Smooth muscle cell (in vitro differentiated cells): ENCODE results near the gene AIF1. TPM values are rescaled to one million over a fixed set of nuclear protein-coding genes. Genes with fewer than 3 reads are reported as not detected.

Experiments used
- DNase-seq: peaks from one replicate; lab custom pipeline; 2025; ENCODE audit not compliant: unreplicated experiment; lab: John Stamatoyannopoulos, UW
- H2AFZ ChIP-seq: fragments of 200-600 bp; sonication (generic); 2 replicates; pipeline ENCODE4 v1.6.0; 2016; ENCODE audit warnings: antibody characterized with exemption, low read depth, mild to moderate bottlenecking
- H3F3A ChIP-seq: fragments of 200-600 bp; sonication (generic); 2 replicates; pipeline ENCODE4 v1.6.0; 2017; ENCODE audit warnings: antibody characterized with exemption, low read depth
- H3K27ac ChIP-seq: fragments of 200-600 bp; sonication (generic); 2 replicates; pipeline ENCODE4 v1.5.1; 2016; ENCODE audit warnings: low read depth, mild to moderate bottlenecking
- H3K27me3 ChIP-seq: fragments of 200-600 bp; sonication (generic); 2 replicates; pipeline ENCODE4 v1.6.1; 2016; ENCODE audit warnings: low read depth, mild to moderate bottlenecking
- H3K36me3 ChIP-seq: fragments of 200-600 bp; sonication (generic); 2 replicates; pipeline ENCODE4 v1.5.1; 2016; ENCODE audit warnings: low read depth
- H3K4me1 ChIP-seq: fragments of 200-600 bp; sonication (generic); 2 replicates; pipeline ENCODE4 v1.5.1; 2016; ENCODE audit warnings: low read depth
- H3K4me2 ChIP-seq: fragments of 200-600 bp; sonication (generic); 2 replicates; pipeline ENCODE4 v1.6.0; 2016; ENCODE audit warnings: mild to moderate bottlenecking
- H3K4me3 ChIP-seq: fragments of 200-600 bp; sonication (generic); 2 replicates; pipeline ENCODE4 v1.5.1; 2016; ENCODE audit warnings: mild to moderate bottlenecking
- H3K79me2 ChIP-seq: fragments of 200-600 bp; sonication (generic); 2 replicates; pipeline ENCODE4 v1.6.0; 2016; ENCODE audit warnings: low read depth, mild to moderate bottlenecking
- H3K9ac ChIP-seq: fragments of 200-600 bp; sonication (generic); 2 replicates; pipeline ENCODE4 v1.6.0; 2016; ENCODE audit warnings: low read depth
- H3K9me3 ChIP-seq: fragments of 200-600 bp; sonication (generic); replicated peaks from 2 replicates; pipeline ENCODE4 v1.5.1; 2016; ENCODE audit warnings: low read depth
- H4K20me1 ChIP-seq: fragments of 200-600 bp; sonication (generic); 2 replicates; pipeline ENCODE4 v1.6.0; 2016; ENCODE audit warnings: low read depth
- CTCF ChIP-seq: fragments of 200-600 bp; sonication (generic); IDR thresholded peaks from 2 replicates; pipeline ENCODE4 v1.5.1; 2017; ENCODE audit warnings: borderline replicate concordance, mild to moderate bottlenecking, antibody characterized with exemption; ENCODE audit not compliant: insufficient read depth, poor library complexity, severe bottlenecking
- WGBS: methylation state at CpG from one replicate; pipeline ENCODE4 v1.1.7; 2016; ENCODE audit warnings: low lambda C conversion rate; 5-methylcytosine and 5-hydroxymethylcytosine counted together
- polyA plus RNA-seq: library from polyadenylated mRNA; unstranded; fragments of >200 nt; fragmentation: Nextera tagmentation; extraction: Ambion mirVana; gene quantifications from 2 replicates; pipeline ENCODE4 v1.2.1, GENCODE V29; 2016
- total RNA-seq: library from RNA; depleted of rRNA; stranded (reverse); fragments of >200 nt; gene quantifications from 2 replicates; pipeline ENCODE4 v1.2.3, GENCODE V29; 2014

The AIF1 gene
- total and polyA plus RNA-seq, 2 experiments from 2014 or later: not detected

- Histone ChIP-seq H3K4me2 (no peak overlapping the region), H3K36me3 (no peaks in the 10 kb centered on the region), H3F3A (peaks cover 1% of the 10 kb centered on the region), H3K79me2 (no peaks in the 10 kb centered on the region), H3K4me3 (no peak overlapping the region), H4K20me1 (no peaks in the 10 kb centered on the region), H3K9me3 (no peaks in the 10 kb centered on the region), H2AFZ (no peak overlapping the region), H3K27ac (no peak overlapping the region), H3K9ac (no peak overlapping the region), H3K4me1 (no peaks in the 10 kb centered on the region), H3K27me3 (no peaks in the 10 kb centered on the region)
- 67% methylated on average over 1 of the region's 1 CpG for WGBS
- DNase-seq: no peak
- TF ChIP-seq CTCF: no peak
Observed at GRCh38 chr6:31569861-31570536, 45.0 kb upstream of the AIF1 start.

- H3K4me1 ChIP-seq: no peaks in the 10 kb centered on the region
- no peaks in the 10 kb centered on the region for H3K27me3 ChIP-seq
- no peak within 1 kb of the TSS for H2AFZ ChIP-seq
- H3K4me3 ChIP-seq: no peak within 1 kb of the TSS
- H3F3A ChIP-seq: no peaks in the 10 kb centered on the region
- WGBS: 92% methylated on average over 24 of the region's 27 CpGs
- no peaks in the 10 kb centered on the region for H3K36me3 ChIP-seq
- H3K4me2 ChIP-seq: no peak within 1 kb of the TSS
- H3K9me3 ChIP-seq: no peaks in the 10 kb centered on the region
- no peak for TF ChIP-seq CTCF
- no peak within 1 kb of the TSS for H3K27ac ChIP-seq
- no peaks in the 10 kb centered on the region for H3K79me2 ChIP-seq
- DNase-seq: no peak
- H3K9ac ChIP-seq: no peak within 1 kb of the TSS
- H4K20me1 ChIP-seq: no peaks in the 10 kb centered on the region
Observed at GRCh38 chr6:31572041-31572911, 42.8 kb upstream of the AIF1 start, which contains the start of gene LTA. Gene LTA, plus strand, starts transcription at chr6:31572289. Its CDS starts 454 bp downstream, at chr6:31572743.

GRCh38 chr6:31573239-31574105 lies 41.6 kb upstream of the AIF1 start:
- H3K4me3 ChIP-seq: no peak overlapping the region
- H3K79me2 ChIP-seq: no peaks in the 10 kb centered on the region
- DNase-seq: no peak
- H3K9ac ChIP-seq: no peak overlapping the region
- H3K9me3 ChIP-seq: no peaks in the 10 kb centered on the region
- H3K4me2 ChIP-seq: no peak overlapping the region
- no peak for TF ChIP-seq CTCF
- no peaks in the 10 kb centered on the region for H3F3A ChIP-seq
- H4K20me1 ChIP-seq: no peaks in the 10 kb centered on the region
- no peaks in the 10 kb centered on the region for H3K27me3 ChIP-seq
- WGBS: 91% methylated on average over 9 of the region's 9 CpGs
- H3K36me3 ChIP-seq: no peaks in the 10 kb centered on the region
- no peaks in the 10 kb centered on the region for H3K4me1 ChIP-seq
- H3K27ac ChIP-seq: no peak overlapping the region
- no peak overlapping the region for H2AFZ ChIP-seq
